ENCODE measurements around the gene HUS1B.

GRCh38 chr6:677919-678318 is 21.0 kb upstream of the HUS1B start:
- TF ChIP-seq, protein P1, sequence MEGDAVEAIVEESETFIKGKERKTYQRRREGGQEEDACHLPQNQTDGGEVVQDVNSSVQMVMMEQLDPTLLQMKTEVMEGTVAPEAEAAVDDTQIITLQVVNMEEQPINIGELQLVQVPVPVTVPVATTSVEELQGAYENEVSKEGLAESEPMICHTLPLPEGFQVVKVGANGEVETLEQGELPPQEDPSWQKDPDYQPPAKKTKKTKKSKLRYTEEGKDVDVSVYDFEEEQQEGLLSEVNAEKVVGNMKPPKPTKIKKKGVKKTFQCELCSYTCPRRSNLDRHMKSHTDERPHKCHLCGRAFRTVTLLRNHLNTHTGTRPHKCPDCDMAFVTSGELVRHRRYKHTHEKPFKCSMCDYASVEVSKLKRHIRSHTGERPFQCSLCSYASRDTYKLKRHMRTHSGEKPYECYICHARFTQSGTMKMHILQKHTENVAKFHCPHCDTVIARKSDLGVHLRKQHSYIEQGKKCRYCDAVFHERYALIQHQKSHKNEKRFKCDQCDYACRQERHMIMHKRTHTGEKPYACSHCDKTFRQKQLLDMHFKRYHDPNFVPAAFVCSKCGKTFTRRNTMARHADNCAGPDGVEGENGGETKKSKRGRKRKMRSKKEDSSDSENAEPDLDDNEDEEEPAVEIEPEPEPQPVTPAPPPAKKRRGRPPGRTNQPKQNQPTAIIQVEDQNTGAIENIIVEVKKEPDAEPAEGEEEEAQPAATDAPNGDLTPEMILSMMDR (IDR thresholded peaks at IDR 0.05): no peak
- TF ChIP-seq POLR2AphosphoS5 (IDR thresholded peaks at IDR 0.05): no peak

Data from esophagus muscularis mucosa (tissue), 3 donors.